HG03280 (cell line): ENCODE results near the gene FAM174C.

Source experiments
- ATAC-seq: cut with Tn5 transposase; IDR thresholded peaks from one replicate; pipeline ENCODE4 v1.9.1; 2021; ENCODE audit warnings: mild to moderate bottlenecking, moderate library complexity; ENCODE audit not compliant: unreplicated experiment

The FAM174C gene

DNA sequence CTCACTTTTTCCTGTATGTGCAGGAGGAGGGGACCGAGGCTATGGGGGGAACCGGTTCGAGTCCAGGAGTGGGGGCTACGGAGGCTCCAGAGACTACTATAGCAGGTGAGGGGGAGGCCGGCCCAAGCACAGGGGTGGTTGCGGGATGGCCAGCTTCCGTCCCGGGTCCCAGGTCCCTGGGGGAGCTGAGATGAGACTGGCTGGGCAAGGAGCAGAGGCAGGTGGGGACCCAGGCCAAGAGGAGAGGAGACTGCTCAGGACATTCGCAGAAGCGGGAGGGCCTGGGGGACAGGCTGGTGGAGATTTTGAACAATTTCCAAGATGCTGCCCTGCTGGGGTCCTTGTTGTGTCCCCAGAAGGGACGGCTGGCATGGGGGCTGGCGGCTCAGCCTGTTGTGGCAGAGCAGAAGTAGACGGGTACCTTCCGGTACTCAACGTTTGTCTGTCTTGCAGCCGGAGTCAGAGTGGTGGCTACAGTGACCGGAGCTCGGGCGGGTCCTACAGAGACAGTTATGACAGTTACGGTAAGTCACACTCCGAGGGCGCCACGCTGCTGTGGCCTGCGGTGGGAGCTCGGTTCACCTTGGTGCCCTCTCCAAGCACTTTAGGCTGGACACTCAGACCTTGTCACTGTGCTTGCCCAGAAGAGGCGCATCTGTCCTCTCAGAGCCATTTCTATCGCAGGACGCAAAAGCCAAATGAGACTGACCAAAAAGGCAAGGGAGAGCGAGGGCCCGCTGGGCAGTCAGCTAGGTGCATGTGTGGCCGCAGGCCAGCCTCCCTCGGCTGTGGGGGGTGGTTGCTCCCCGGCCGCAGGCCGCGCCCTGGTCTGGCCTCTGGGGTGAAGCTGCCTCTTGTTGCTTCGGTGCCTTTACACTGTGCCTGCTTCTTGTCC, 3.6 kb upstream of the FAM174C start:
- ATAC-seq: no peak

DNA sequence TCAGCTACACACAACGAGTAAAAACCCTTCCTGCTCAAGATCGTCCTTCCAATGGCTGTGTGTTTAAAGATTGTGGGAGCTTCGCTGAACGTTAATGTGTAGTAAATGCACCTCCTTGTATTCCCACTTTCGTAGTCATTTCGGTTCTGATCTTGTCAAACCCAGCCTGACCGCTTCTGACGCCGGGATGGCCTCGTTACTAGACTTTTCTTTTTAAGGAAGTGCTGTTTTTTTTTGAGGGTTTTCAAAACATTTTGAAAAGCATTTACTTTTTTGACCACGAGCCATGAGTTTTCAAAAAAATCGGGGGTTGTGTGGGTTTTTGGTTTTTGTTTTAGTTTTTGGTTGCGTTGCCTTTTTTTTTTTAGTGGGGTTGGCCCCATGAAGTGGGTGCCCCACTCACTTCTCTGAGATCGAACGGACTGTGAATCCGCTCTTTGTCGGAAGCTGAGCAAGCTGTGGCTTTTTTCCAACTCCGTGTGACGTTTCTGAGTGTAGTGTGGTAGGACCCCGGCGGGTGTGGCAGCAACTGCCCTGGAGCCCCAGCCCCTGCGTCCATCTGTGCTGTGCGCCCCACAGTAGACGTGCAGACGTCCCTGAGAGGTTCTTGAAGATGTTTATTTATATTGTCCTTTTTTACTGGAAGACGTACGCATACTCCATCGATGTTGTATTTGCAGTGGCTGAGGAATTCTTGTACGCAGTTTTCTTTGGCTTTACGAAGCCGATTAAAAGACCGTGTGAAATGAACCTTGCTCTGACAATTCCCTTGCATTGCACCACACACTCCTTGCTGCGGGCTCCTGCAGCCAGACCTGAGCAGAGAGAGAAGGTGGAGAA, 2.7 kb upstream of the FAM174C start:
- ATAC-seq: no peak

GRCh38 chr19:1273263-1274041, 1.9 kb upstream of the FAM174C start:
- ATAC-seq: no peak

GRCh38 chr19:1274081-1274851, 1.1 kb upstream of the FAM174C start:
- ATAC-seq: no peak

GRCh38 chr19:1274852-1275259, 474 bp upstream of the FAM174C start:
- ATAC-seq: no peak

GRCh38 chr19:1275976-1276627, 772 bp downstream of the FAM174C start:
- ATAC-seq: no peak

DNA sequence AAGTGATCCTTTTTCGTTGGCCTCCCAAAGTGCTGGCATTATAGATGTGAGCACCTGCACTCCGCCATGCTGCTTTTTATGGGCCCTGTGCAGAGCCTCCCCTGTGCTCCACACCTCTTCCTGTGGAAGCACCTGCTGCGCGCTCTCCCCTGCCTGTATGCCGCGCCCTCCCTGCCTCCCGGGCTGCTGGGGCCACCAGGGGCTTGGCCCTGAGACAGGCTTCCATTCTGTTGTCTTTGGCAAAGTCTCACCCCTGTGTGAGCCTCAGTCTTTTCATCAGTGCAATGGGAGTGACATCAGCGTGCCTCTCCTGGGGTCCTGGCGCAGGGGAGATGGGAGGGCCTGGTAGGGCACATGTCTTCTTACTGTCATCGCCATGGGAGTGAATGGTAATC, 1.3 kb downstream of the FAM174C start:
- no peak for ATAC-seq

- no peak for ATAC-seq
These were observed 1.7 kb downstream of the FAM174C start for GRCh38 chr19:1277061-1277460.

DNA sequence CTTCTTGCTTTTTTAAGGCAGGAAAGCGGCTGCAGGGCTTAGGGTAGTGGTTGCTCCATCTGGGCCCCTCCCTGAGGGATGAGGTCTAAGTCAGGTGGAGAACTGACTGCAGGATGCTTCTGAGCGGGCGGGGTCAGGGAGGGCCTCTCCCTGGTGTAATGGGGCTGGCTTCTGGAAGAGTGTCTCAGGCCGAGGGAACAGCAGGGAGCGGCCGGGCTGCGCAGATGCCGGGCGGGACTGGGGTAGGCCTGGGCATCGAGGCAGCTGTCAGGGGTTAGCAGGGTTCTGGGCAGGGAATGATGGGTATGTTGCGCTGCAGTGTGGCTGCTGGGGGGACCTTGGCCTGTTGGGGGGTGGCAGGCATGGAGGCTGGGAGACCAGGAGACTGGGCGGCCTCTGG, 2.7 kb downstream of the FAM174C start:
- ATAC-seq: no peak

DNA sequence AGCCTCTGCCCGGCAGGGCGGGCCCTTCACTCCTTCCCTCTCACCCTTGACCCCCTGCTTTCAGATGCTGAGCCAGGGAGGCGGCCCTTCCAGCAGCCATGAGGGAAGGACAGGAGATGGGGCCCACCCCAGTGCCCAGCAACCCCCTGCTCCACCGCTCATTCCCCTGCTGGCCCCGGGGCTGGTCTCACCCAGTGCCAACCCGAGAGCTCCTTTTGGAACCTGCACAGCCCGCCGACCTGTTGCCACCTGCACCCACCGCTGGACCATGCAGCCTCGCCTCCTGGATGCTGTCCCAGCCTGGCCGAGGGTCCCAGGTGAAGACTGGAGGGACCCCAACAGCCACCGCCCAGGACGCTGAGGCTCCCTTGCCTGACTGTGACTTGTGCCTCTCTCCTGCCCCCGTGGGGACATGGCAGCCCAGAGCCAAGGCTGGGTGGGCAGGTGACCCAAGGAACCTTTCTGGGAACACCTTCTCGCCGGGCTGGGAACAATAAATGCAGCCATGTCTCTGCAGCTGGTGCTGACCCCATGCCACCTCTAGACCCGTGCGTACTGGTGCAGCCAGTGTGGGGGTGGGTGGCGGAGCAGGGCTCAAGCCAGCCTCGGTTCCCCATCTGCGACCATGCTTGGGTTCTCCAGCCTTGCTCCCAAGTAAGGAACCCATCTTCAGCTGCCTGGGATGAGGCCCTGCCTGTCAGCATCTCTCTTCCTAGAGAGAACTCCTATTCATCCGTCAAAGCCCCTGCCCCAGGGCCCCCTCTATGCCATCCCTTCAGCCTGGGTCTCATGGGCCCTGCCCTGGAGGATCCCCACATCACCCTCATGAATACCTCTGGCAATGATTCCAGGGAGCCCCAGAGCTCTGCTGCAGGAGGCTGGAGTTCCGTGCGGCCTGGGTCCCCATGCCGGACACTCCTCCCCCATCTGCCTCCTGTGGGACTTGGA, 3.7 kb downstream of the FAM174C start:
- ATAC-seq: no peak

GRCh38 chr19:1279782-1280341, 4.5 kb downstream of the FAM174C start:
- ATAC-seq: no peak

- no peak for ATAC-seq
These were observed 5.6 kb downstream of the FAM174C start for GRCh38 chr19:1280636-1281568.

- no peak for ATAC-seq
These were observed 6.4 kb downstream of the FAM174C start for GRCh38 chr19:1281569-1282287.

DNA sequence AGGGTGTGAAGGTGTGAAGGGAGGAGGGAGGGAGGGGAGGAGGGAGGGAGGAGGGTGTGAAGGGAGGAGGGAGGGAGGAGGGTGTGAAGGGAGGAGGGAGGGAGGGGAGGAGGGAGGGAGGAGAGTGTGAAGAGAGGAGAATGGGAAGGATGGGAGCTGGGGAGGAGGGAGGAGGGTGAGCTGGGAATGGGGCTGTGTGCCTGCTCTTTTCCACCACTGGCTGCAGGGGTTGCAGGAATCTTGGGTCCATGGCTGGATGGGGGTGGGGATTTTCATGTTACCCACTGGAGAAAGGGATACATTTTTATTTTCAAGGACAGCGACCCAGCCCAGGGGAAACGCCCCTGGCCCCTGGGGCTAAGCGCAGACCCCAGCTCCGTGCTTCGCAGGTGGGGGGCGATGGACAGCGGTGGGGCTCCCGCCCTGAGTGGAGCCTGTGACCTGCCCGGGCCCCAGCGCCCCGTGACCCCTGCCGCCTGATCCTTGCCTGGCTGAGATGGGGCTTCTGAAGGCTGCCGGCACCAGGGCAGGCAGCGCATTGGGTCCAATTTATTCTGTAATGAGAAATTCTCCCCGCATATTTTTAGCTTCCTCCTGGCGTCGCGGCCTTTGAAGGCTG, 7.4 kb downstream of the FAM174C start:
- no peak for ATAC-seq

DNA sequence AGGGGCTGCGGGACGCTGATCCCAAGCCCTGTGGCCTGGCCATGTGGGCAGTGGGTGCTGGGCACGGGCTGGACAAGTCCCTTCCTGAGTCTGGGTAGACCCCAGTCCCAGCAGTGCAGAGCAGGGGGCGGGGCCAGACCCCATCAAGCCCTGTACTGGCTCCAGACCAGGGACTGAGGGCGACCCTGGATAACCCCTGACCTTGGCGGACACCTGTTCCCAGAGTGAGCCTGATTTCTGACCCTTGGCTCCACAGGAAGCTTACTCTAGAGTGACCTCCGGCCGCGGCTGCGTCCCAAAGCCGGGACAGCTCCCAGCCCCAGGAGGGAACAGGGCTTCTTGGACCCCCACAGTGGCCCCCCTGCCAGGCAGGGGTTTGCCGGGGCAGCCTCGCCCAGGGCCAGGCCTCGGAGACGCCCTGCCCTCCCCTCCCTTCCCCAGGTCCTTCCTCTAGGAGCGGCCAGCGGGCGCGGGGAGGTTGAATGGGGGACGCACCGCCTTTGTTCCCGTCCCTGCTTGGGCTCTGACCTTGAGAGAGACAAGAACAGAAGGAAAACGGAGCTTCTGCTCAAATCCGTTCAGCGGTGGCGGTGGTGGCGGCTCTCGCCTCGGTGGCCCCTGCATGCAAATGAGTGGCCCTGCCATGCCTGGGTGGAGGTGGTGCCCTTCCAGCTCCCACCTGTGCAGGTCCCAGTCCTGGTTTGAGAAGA, 8.0 kb downstream of the FAM174C start:
- ATAC-seq: no peak

- ATAC-seq: no peak
These were observed 8.6 kb downstream of the FAM174C start for GRCh38 chr19:1283917-1284292.
